ENCODE measurements around the gene GTF2F1. TPM values are rescaled to one million over a fixed set of nuclear protein-coding genes. Genes with fewer than 3 reads are reported as not detected.
A peak's percentile ranks its signal among the peaks of the same experiment; 100 is the strongest.
"Not testable (repeated sequence)": the region's sequence is repeated elsewhere in the genome, so short reads cannot be mapped to it uniquely, and the experiment has no call there.

Gene GTF2F1
- total RNA-seq, 2 donors from 2014 or later = 32.5 to 35.4 TPM

GRCh38 chr19:6373096-6373812 lies 19.7 kb downstream of the GTF2F1 start:
- DNase-seq (ENCODE audit: low spot score) = peak; percentile 100
- intact Hi-C loops (cut with DNase I) = no loop called here

- intact Hi-C loops (cut with DNase I) = no loop called here
- DNase-seq (ENCODE audit: low spot score) = peak; percentile 98
These were observed 20.3 kb downstream of the GTF2F1 start, which contains the start of gene ALKBH7 for GRCh38 chr19:6372594-6373095. Gene ALKBH7, plus strand, starts transcription at chr19:6372794. Its CDS starts 27 bp downstream, at chr19:6372821.

- no peak for DNase-seq (ENCODE audit: low spot score)
- intact Hi-C loops (cut with DNase I) = no loop called here
These were observed 28.6 kb downstream of the GTF2F1 start for GRCh38 chr19:6364353-6364752.

GRCh38 chr19:6362351-6362801 lies 30.6 kb downstream of the GTF2F1 start:
- intact Hi-C loops (cut with DNase I) = no loop called here
- DNase-seq (ENCODE audit: low spot score) = no peak

- intact Hi-C loops (cut with DNase I) = no loop called here
- no peak for DNase-seq (ENCODE audit: low spot score)
These were observed 31.0 kb downstream of the GTF2F1 start for GRCh38 chr19:6362027-6362350.

- DNase-seq (ENCODE audit: low spot score); intact Hi-C loops (cut with DNase I): not testable (repeated sequence)
These were observed 32.1 kb downstream of the GTF2F1 start for GRCh38 chr19:6360857-6361216.

GRCh38 chr19:6360445-6360844 lies 32.5 kb downstream of the GTF2F1 start:
- intact Hi-C loops (cut with DNase I); DNase-seq (ENCODE audit: low spot score): not testable (repeated sequence)

GRCh38 chr19:6359568-6360341 lies 33.2 kb downstream of the GTF2F1 start:
- intact Hi-C loops (cut with DNase I) = no loop called here

GRCh38 chr19:6358003-6358402 lies 35.0 kb downstream of the GTF2F1 start:
- no peak for DNase-seq (ENCODE audit: low spot score)
- intact Hi-C loops (cut with DNase I) = no loop called here

More at GRCh38 chr19:6359568-6360341, 33.2 kb downstream of the GTF2F1 start:
- DNase-seq (ENCODE audit: low spot score) = no peak

- intact Hi-C loops (cut with DNase I) = no loop called here
- no peak for DNase-seq (ENCODE audit: low spot score)
These were observed 35.8 kb downstream of the GTF2F1 start for GRCh38 chr19:6357174-6357573.

GRCh38 chr19:6355321-6356040 lies 37.5 kb downstream of the GTF2F1 start:
- DNase-seq (ENCODE audit: low spot score); intact Hi-C loops (cut with DNase I): not testable (repeated sequence)

- intact Hi-C loops (cut with DNase I) = no loop called here
- DNase-seq (ENCODE audit: low spot score) = no peak
These were observed 38.8 kb downstream of the GTF2F1 start for GRCh38 chr19:6354098-6354674.

GRCh38 chr19:6352381-6353165 lies 40.4 kb downstream of the GTF2F1 start:
- DNase-seq (ENCODE audit: low spot score) = no peak
- intact Hi-C loops (cut with DNase I) = no loop called here

- DNase-seq (ENCODE audit: low spot score) = no peak
- intact Hi-C loops (cut with DNase I) = no loop called here
These were observed 42.3 kb downstream of the GTF2F1 start for GRCh38 chr19:6350688-6351087.

GRCh38 chr19:6349271-6349670 lies 43.7 kb downstream of the GTF2F1 start:
- DNase-seq (ENCODE audit: low spot score); intact Hi-C loops (cut with DNase I): not testable (repeated sequence)

- intact Hi-C loops (cut with DNase I) = loop anchor here in 1 of 2 donors (5.0 kb wide), 1 partner anchor 1756 kb away; no protein-coding TSS in a partner anchor
- DNase-seq (ENCODE audit: low spot score) = no peak
These were observed 49.5 kb downstream of the GTF2F1 start for GRCh38 chr19:6343462-6343861.

- intact Hi-C loops (cut with DNase I) = loop anchor here in 1 of 2 donors (5.0 kb wide), 1 partner anchor 1753 kb away; no protein-coding TSS in a partner anchor
- DNase-seq (ENCODE audit: low spot score) = no peak
These were observed 52.3 kb downstream of the GTF2F1 start for GRCh38 chr19:6340493-6341201.

Data from posterior vena cava (tissue), 2 donors.